SIG-M5 treated with dmso at 0.1 percent for 504 hours (cell line): ENCODE measurements around the gene MYO1E.
A peak's percentile ranks its signal among the peaks of the same experiment; 100 is the strongest.
"Not testable (repeated sequence)": the region's sequence is repeated elsewhere in the genome, so short reads cannot be mapped to it uniquely, and the experiment has no call there.

ENCODE experiments used
- DNase-seq: peaks from one replicate; lab custom pipeline; 2025; ENCODE audit not compliant: unreplicated experiment; lab: John Stamatoyannopoulos, UW

MYO1E gene

GRCh38 chr15:59352189-59352588 lies 20.5 kb downstream of the MYO1E start:
- DNase-seq = no peak

DNA sequence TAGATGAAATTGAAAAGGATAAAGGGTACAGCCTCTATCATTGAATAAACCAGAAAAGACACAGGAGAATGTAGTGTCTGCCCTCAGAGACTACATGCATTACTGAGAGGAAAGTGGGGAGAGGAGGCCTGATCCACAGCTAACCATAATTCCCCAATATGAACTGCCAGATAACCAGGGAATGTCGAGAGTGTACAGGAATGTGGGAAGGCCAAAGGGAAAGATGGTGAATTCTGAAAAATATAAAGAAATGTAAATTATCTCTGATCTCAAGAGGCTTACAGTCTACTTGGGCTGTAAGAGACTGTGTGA lies 22.3 kb downstream of the MYO1E start:
- no peak for DNase-seq

DNA sequence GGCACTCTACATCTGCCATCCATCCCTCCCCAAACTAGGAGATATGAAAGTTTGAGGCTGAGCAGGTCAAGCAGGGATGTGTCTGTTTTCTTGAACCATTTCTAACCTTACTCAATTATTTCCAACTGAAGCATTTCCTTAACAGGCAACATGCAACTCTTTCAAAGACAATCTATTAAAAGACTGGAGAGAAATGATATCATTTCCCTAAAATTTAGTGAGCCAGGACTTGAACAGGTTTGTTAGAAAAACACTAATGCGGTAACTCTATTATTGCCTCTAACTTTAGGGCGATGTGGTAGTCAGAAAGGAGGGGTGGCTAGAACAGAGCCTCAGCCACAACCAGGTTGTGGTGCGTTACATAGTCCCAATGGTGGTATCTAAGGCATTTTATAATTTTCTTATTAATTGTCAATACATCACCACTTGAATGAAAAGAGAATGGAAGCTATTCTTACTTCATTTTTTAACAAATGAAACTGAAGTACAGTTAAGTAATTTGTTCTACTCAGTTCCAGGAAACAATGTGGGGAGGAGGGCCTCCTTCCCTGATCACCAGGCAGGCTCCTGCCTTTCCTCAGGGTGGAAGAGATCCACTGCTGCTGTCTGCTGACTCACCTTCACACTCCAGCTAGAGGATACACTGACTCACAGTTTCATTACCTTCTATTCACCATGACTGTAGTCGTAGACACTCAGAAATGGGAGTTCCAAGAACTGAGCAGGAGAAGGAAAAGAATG lies 22.8 kb downstream of the MYO1E start:
- peak; percentile 14 for DNase-seq

- no peak for DNase-seq
Observed at GRCh38 chr15:59347915-59348314, 24.8 kb downstream of the MYO1E start.

- DNase-seq = no peak
Observed at GRCh38 chr15:59346951-59347350, 25.7 kb downstream of the MYO1E start.

- no peak for DNase-seq
Observed at GRCh38 chr15:59345326-59345725, 27.3 kb downstream of the MYO1E start.

GRCh38 chr15:59344311-59344710 lies 28.4 kb downstream of the MYO1E start:
- DNase-seq = no peak

- no peak for DNase-seq
Observed at GRCh38 chr15:59340325-59340724, 32.3 kb downstream of the MYO1E start.

GRCh38 chr15:59339252-59339672 lies 33.4 kb downstream of the MYO1E start:
- DNase-seq = no peak

GRCh38 chr15:59338414-59338813 lies 34.3 kb downstream of the MYO1E start:
- DNase-seq = no peak

GRCh38 chr15:59336725-59337124 lies 35.9 kb downstream of the MYO1E start:
- DNase-seq = not testable (repeated sequence)

GRCh38 chr15:59335207-59335786 lies 37.4 kb downstream of the MYO1E start:
- DNase-seq = no peak

GRCh38 chr15:59334076-59334415 lies 38.6 kb downstream of the MYO1E start:
- no peak for DNase-seq

DNA sequence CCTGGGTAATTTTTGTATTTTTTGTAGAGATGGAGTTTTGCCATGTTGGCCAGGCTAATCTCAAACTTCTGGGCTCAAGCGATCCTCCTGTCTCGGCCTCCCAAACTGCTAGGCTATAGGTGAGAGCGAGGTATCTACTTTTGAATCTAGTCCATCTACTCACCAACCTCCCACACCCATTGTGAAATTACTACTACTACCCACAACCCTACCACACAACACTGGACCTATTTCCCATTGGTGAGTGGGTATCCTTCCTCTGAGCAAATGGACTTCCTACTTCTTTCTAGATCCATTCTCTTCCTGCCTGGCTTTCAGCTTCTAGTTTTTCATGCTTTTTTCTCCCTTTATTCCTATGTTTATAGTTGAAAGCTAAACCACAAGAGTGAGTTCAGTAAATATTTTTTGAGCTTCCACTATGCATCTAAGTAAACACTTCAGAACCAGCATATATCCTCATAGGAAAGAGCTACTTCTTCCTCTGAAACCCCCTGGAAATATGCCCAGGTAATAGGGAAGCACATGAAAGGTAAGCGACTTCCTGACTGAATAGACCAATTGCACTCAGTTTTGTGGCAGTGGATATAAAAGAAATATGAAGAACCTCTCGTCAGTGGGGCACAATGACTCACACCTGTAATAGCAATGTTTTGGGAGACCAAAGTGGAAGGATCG lies 39.1 kb downstream of the MYO1E start:
- DNase-seq = no peak

- no peak for DNase-seq
Observed at GRCh38 chr15:59332009-59332408, 40.7 kb downstream of the MYO1E start.

- DNase-seq = no peak
Observed at GRCh38 chr15:59330649-59331048, 42.0 kb downstream of the MYO1E start.

DNA sequence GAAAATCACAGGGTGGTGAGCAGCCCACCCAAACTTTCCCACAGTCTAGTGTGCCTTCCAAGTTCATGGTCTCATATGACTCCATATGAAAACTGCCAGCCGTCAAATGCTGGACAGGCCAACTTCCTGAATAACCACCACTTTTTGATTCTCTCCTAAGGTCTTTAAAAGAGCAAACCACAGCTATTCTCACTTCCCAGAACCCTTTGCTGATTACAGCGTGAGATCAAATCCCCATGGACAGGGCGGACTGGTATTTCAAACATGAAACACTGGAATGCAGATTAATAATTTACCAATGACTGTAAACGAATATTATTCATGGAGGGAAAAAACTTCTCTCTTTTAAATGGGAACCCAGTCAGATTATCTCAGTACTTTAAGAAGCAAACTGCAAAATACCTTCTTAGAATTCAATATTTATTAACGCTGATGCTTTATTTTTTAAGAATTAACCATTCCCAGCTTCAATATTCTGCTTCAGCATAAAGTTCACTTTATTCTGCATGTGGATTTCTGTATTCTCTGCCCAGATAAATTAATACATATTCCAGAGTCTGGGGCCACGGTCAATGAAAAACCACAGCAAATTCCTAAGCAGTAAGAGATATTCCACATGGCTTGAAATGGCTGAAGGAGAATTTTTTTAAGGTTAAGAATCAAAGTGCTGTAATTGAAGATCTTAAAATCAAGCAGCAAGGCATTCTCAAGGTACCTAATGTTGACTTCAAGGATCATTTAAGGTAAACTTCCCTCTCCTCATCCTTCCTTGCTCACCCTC lies 42.9 kb downstream of the MYO1E start:
- no peak for DNase-seq

- no peak for DNase-seq
Observed at GRCh38 chr15:59329091-59329490, 43.6 kb downstream of the MYO1E start.

- DNase-seq = peak; percentile 11
Observed at GRCh38 chr15:59327942-59328341, 44.7 kb downstream of the MYO1E start.

GRCh38 chr15:59326856-59327255 lies 45.8 kb downstream of the MYO1E start:
- DNase-seq = no peak

- DNase-seq = no peak
Observed at GRCh38 chr15:59322056-59322759, 50.5 kb downstream of the MYO1E start.
